DND-41 (cell line): ENCODE measurements around the gene KCNN3.

ENCODE experiments used
- ATAC-seq: fragments of 200-7000 bp; cut with Tn5 transposase; 3 replicates; pipeline ENCODE4 v1.9.1; 2021; ENCODE audit warnings: low read depth; ENCODE audit not compliant: insufficient read depth
- DNase-seq: peaks from one replicate; pipeline ENCODE4 v3.0.0-alpha.2; 2020
- H2AFZ ChIP-seq: 2 replicates; pipeline ENCODE4 v1.6.0; 2012; ENCODE audit warnings: low read depth, low read length
- H3K27ac ChIP-seq: 2 replicates; pipeline ENCODE4 v1.5.1; 2012; ENCODE audit warnings: low read length, inconsistent platforms
- H3K27me3 ChIP-seq: fragments of 200-600 bp; sonication (generic); 2 replicates; pipeline ENCODE4 v1.6.0; 2012; ENCODE audit warnings: low read length, mild to moderate bottlenecking, inconsistent platforms; ENCODE audit not compliant: insufficient read depth, poor library complexity
- H3K36me3 ChIP-seq: 2 replicates; pipeline ENCODE4 v1.5.1; 2012; ENCODE audit warnings: low read length, inconsistent platforms; ENCODE audit not compliant: insufficient read depth
- H3K4me1 ChIP-seq: 2 replicates; pipeline ENCODE4 v1.5.1; 2012; ENCODE audit warnings: mild to moderate bottlenecking, low read length; ENCODE audit not compliant: insufficient read depth
- H3K4me2 ChIP-seq: 2 replicates; pipeline ENCODE4 v1.6.0; 2012; ENCODE audit warnings: mild to moderate bottlenecking, moderate library complexity, low read length, inconsistent platforms; ENCODE audit not compliant: insufficient read depth
- H3K4me3 ChIP-seq, 2 experiments: fragments of 200-600 bp in 1 of 2; shearing (Covaris generic) in 1 of 2; 2 replicates each; pipeline ENCODE4 v1.5.1; 2012 to 2016; ENCODE audit warnings: inconsistent platforms in 2 of 2, low read length in 2 of 2, mild to moderate bottlenecking in 2 of 2, low read depth in 1 of 2, moderate library complexity in 1 of 2
- H3K79me2 ChIP-seq: 2 replicates; pipeline ENCODE4 v1.6.0; 2012; ENCODE audit warnings: low read length, inconsistent platforms; ENCODE audit not compliant: insufficient read depth
- H3K9ac ChIP-seq: 2 replicates; pipeline ENCODE4 v1.6.0; 2012; ENCODE audit warnings: low read depth, mild to moderate bottlenecking, inconsistent platforms, low read length, moderate library complexity
- H3K9me3 ChIP-seq: 2 replicates; pipeline ENCODE4 v1.5.1; 2012; ENCODE audit warnings: low read length, moderate library complexity, mild to moderate bottlenecking, inconsistent platforms; ENCODE audit not compliant: insufficient read depth, severe bottlenecking
- H4K20me1 ChIP-seq: 2 replicates; pipeline ENCODE4 v1.6.0; 2012; ENCODE audit warnings: low read length; ENCODE audit not compliant: insufficient read depth
- CTCF ChIP-seq: IDR thresholded peaks from 2 replicates; pipeline ENCODE4 v1.5.1; 2012; ENCODE audit warnings: borderline replicate concordance, low read length, moderate library complexity, mild to moderate bottlenecking; ENCODE audit not compliant: poor library complexity, severe bottlenecking; ENCODE audit errors: extremely low read depth
- EZH2 ChIP-seq: IDR thresholded peaks from 3 replicates; pipeline ENCODE4 v1.6.1; 2012; ENCODE audit warnings: borderline replicate concordance, low read depth, mild to moderate bottlenecking, moderate library complexity, low read length, inconsistent platforms; ENCODE audit not compliant: severe bottlenecking

Gene KCNN3

GRCh38 chr1:154824179-154825000, 45.7 kb downstream of the KCNN3 start:
- Histone ChIP-seq H2AFZ (no peak overlapping the region), H4K20me1 (no peaks in the 10 kb centered on the region), H3K9me3 (no peaks in the 10 kb centered on the region), H3K4me1 (no peaks in the 10 kb centered on the region), H3K36me3 (no peaks in the 10 kb centered on the region), H3K27ac (no peak overlapping the region), H3K9ac (no peak overlapping the region), H3K4me2 (no peak overlapping the region), H3K79me2 (no peaks in the 10 kb centered on the region), H3K4me3 (no peak overlapping the region), H3K27me3 (peaks cover 7% of the 10 kb centered on the region)
- TF ChIP-seq EZH2 (no peak), CTCF (no peak)
- no peak for DNase-seq
- ATAC-seq, result no peak

- TF ChIP-seq EZH2, result no peak
- no peak for TF ChIP-seq CTCF
- H3K79me2 ChIP-seq, result no peaks in the 10 kb centered on the region
- H3K27me3 ChIP-seq, result peaks cover 7% of the 10 kb centered on the region
- H3K4me3 ChIP-seq, result no peak overlapping the region
- DNase-seq (no peak), ATAC-seq (no peak)
- H3K27ac ChIP-seq, result no peak overlapping the region
- no peak overlapping the region for H3K9ac ChIP-seq
- no peaks in the 10 kb centered on the region for H3K4me1 ChIP-seq
- H3K36me3 ChIP-seq, result no peaks in the 10 kb centered on the region
- H3K4me2 ChIP-seq, result no peak overlapping the region
- H2AFZ ChIP-seq, result no peak overlapping the region
- no peaks in the 10 kb centered on the region for H4K20me1 ChIP-seq
- H3K9me3 ChIP-seq, result no peaks in the 10 kb centered on the region
Observed at GRCh38 chr1:154822717-154823116, 47.4 kb downstream of the KCNN3 start.

- Histone ChIP-seq H3K79me2 (no peaks in the 10 kb centered on the region), H3K27me3 (peaks cover 7% of the 10 kb centered on the region), H3K36me3 (no peaks in the 10 kb centered on the region), H3K27ac (no peak overlapping the region), H3K4me1 (no peaks in the 10 kb centered on the region), H3K4me3 (no peak overlapping the region), H3K4me2 (no peak overlapping the region), H2AFZ (no peak overlapping the region), H3K9me3 (no peaks in the 10 kb centered on the region), H4K20me1 (no peaks in the 10 kb centered on the region), H3K9ac (no peak overlapping the region)
- TF ChIP-seq EZH2 (no peak), CTCF (no peak)
- DNase-seq, result no peak
- no peak for ATAC-seq
Observed at GRCh38 chr1:154822233-154822632, 47.8 kb downstream of the KCNN3 start.
